ENCODE results near the gene UBTF. TPM values are rescaled to one million over a fixed set of nuclear protein-coding genes. Genes with fewer than 3 reads are reported as not detected.

The UBTF gene
- total RNA-seq, 6 experiments from 2014 or later: 22.3 to 35.9 (median 32.0) TPM

DNA sequence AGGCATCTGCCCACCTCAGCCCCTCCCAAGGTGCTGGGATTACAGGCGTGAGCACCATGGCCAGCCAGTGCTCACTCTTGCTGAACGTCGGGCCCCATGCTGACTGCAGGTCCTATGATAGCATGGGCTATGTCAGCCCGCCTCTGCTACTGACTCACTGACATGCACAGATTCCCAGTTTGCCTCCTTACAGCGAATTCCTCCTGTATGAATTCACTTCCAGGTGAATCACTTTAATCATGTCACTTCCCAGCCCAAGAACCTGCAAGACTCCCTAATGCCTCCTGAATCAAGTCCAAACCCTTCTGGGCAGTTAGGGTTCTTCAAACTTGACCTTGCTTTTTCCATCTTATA, 16.1 kb upstream of the UBTF start:
- no peak for TF ChIP-seq CTCF (IDR thresholded peaks at IDR 0.05)
- no peak for TF ChIP-seq POLR2A (IDR thresholded peaks at IDR 0.05)
- no peak for ATAC-seq
- DNase-seq: no peak
- Histone ChIP-seq H3K4me3 (no peak overlapping the region), H3K27me3 (no peaks in the 10 kb centered on the region), H3K9me3 (no peaks in the 10 kb centered on the region), H3K36me3 (no peaks in the 10 kb centered on the region), H3K27ac (no peak overlapping the region), H3K4me1 (no peaks in the 10 kb centered on the region)
- WGBS (ENCODE audit: insufficient coverage, low coverage, low lambda C conversion rate, missing lambda C conversion rate): no CpG with 5 or more reads among the region's 5 CpGs
- intact Hi-C loops (cut with DNase I): no loop called here

GRCh38 chr17:44233582-44233981, 14.1 kb upstream of the UBTF start:
- Histone ChIP-seq H3K36me3 (no peaks in the 10 kb centered on the region), H3K4me1 (no peaks in the 10 kb centered on the region), H3K27ac (no peak overlapping the region), H3K4me3 (no peak overlapping the region), H3K27me3 (no peaks in the 10 kb centered on the region), H3K9me3 (no peaks in the 10 kb centered on the region)
- no peak for DNase-seq
- intact Hi-C loops (cut with DNase I): no loop called here
- WGBS (ENCODE audit: insufficient coverage, low coverage, low lambda C conversion rate, missing lambda C conversion rate): 84% methylated on average over 5 of the region's 5 CpGs
- TF ChIP-seq POLR2A (IDR thresholded peaks at IDR 0.05) (no peak), CTCF (IDR thresholded peaks at IDR 0.05) (no peak)
- ATAC-seq: no peak

- 22% methylated on average over 3 of the region's 7 CpGs for WGBS (ENCODE audit: insufficient coverage, low coverage, low lambda C conversion rate, missing lambda C conversion rate)
- H3K9me3 ChIP-seq: no peaks in the 10 kb centered on the region
- H3K4me3 ChIP-seq: no peak overlapping the region
- intact Hi-C loops (cut with DNase I): no loop called here
- H3K36me3 ChIP-seq: no peaks in the 10 kb centered on the region
- no peaks in the 10 kb centered on the region for H3K27me3 ChIP-seq
- TF ChIP-seq POLR2A (IDR thresholded peaks at IDR 0.05): no peak
- no peak for TF ChIP-seq CTCF (IDR thresholded peaks at IDR 0.05)
- no peak overlapping the region for H3K27ac ChIP-seq
- ATAC-seq: peak in 1 of 4 donors; percentile 42
- H3K4me1 ChIP-seq: no peaks in the 10 kb centered on the region
- DNase-seq: no peak
Observed at GRCh38 chr17:44232061-44232460, 12.6 kb upstream of the UBTF start.

- Histone ChIP-seq H3K4me3 (no peak overlapping the region), H3K27me3 (no peaks in the 10 kb centered on the region), H3K4me1 (no peaks in the 10 kb centered on the region), H3K9me3 (no peaks in the 10 kb centered on the region), H3K27ac (no peak overlapping the region), H3K36me3 (no peaks in the 10 kb centered on the region)
- no peak for DNase-seq
- TF ChIP-seq CTCF (IDR thresholded peaks at IDR 0.05): no peak
- no peak for TF ChIP-seq POLR2A (IDR thresholded peaks at IDR 0.05)
- 77% methylated on average over 2 of the region's 9 CpGs for WGBS (ENCODE audit: insufficient coverage, low coverage, low lambda C conversion rate, missing lambda C conversion rate)
- no peak for ATAC-seq
- intact Hi-C loops (cut with DNase I): no loop called here
Observed at GRCh38 chr17:44230140-44230539, 10.7 kb upstream of the UBTF start.

GRCh38 chr17:44229090-44229489, 9.6 kb upstream of the UBTF start:
- intact Hi-C loops (cut with DNase I): no loop called here
- no peaks in the 10 kb centered on the region for H3K27me3 ChIP-seq
- no peak overlapping the region for H3K27ac ChIP-seq
- H3K4me3 ChIP-seq: no peak overlapping the region
- ATAC-seq: no peak
- whole genome bisulfite sequencing (ENCODE audit: insufficient coverage, low coverage, low lambda C conversion rate, missing lambda C conversion rate): no CpG with 5 or more reads among the region's 6 CpGs
- H3K9me3 ChIP-seq: no peaks in the 10 kb centered on the region
- peaks cover 0 to 2% (median under 1%) of the 10 kb centered on the region in 4 donors for H3K4me1 ChIP-seq
- no peak for TF ChIP-seq POLR2A (IDR thresholded peaks at IDR 0.05)
- TF ChIP-seq CTCF (IDR thresholded peaks at IDR 0.05): no peak
- no peaks in the 10 kb centered on the region for H3K36me3 ChIP-seq
- DNase-seq: no peak
